Measurements from ENCODE around the gene TMEM165. TPM values are rescaled to one million over a fixed set of nuclear protein-coding genes. Genes with fewer than 3 reads are reported as not detected.

The TMEM165 gene
- total and polyA plus RNA-seq, 2 donors from 2014 or later, result 43.2 to 114 TPM

Other genes with a start within 250 kb of the TMEM165 start
- gene SRD5A3, start 49.7 kb upstream of the TMEM165 start, total RNA-seq, result 10.6 TPM
- gene SRD5A3, start 49.7 kb upstream of the TMEM165 start, polyA plus RNA-seq (ENCODE audit: insufficient read depth, low read depth, low replicate concordance), result 21.5 TPM
- gene CLOCK, start 151.0 kb downstream of the TMEM165 start, total RNA-seq, result 28.9 TPM
- 3.8 TPM for gene CLOCK, start 151.0 kb downstream of the TMEM165 start, polyA plus RNA-seq (ENCODE audit: insufficient read depth, low read depth, low replicate concordance)
- gene PDCL2, start 196.3 kb downstream of the TMEM165 start, total RNA-seq, result not detected
- not detected for gene PDCL2, start 196.3 kb downstream of the TMEM165 start, polyA plus RNA-seq (ENCODE audit: insufficient read depth, low read depth, low replicate concordance)
- gene NMU, start 240.3 kb downstream of the TMEM165 start, total RNA-seq, result 0.79 TPM
- gene NMU, start 240.3 kb downstream of the TMEM165 start, polyA plus RNA-seq (ENCODE audit: insufficient read depth, low read depth, low replicate concordance), result 0.54 TPM